H9 (cell line): ENCODE results near the gene TMPRSS2. TPM values are rescaled to one million over a fixed set of nuclear protein-coding genes. Genes with fewer than 3 reads are reported as not detected.

ENCODE experiments used
- DNase-seq: peaks from one replicate; pipeline ENCODE4 v3.0.0-alpha.2; 2017
- H2AFZ ChIP-seq: one replicate; pipeline ENCODE4 v1.6.1; 2013; ENCODE audit warnings: mild to moderate bottlenecking, low read length, control low read depth, moderate library complexity
- H2AK5ac ChIP-seq: 2 replicates; pipeline ENCODE4 v1.6.1; 2013; ENCODE audit warnings: low read length, control low read depth, mixed read lengths; ENCODE audit not compliant: insufficient read length
- H2BK120ac ChIP-seq: one replicate; pipeline ENCODE4 v1.6.1; 2013; ENCODE audit warnings: low read depth, mild to moderate bottlenecking, low read length, control low read depth, inconsistent platforms; ENCODE audit not compliant: poor library complexity, severe bottlenecking
- H2BK12ac ChIP-seq: 2 replicates; pipeline ENCODE4 v1.6.1; 2013; ENCODE audit warnings: low read length, control low read depth, mixed read lengths, low read depth; ENCODE audit not compliant: insufficient read length
- H2BK15ac ChIP-seq: 2 replicates; pipeline ENCODE4 v1.6.1; 2013; ENCODE audit warnings: low read depth, low read length, control low read depth
- H2BK20ac ChIP-seq: one replicate; pipeline ENCODE4 v1.6.1; 2013; ENCODE audit warnings: low read depth, mild to moderate bottlenecking, low read length, control low read depth, inconsistent platforms; ENCODE audit not compliant: poor library complexity, severe bottlenecking
- H2BK5ac ChIP-seq: 2 replicates; pipeline ENCODE4 v1.6.1; 2013; ENCODE audit warnings: low read length, control low read depth, mixed read lengths; ENCODE audit not compliant: insufficient read length
- H3K14ac ChIP-seq: 2 replicates; pipeline ENCODE4 v1.6.1; 2013; ENCODE audit warnings: low read length, control low read depth; ENCODE audit not compliant: insufficient read depth
- H3K18ac ChIP-seq: 2 replicates; pipeline ENCODE4 v1.6.1; 2013; ENCODE audit warnings: low read depth, mild to moderate bottlenecking, mixed read lengths, low read length, control low read depth; ENCODE audit not compliant: insufficient read length
- H3K23ac ChIP-seq: 2 replicates; pipeline ENCODE4 v1.6.1; 2013; ENCODE audit warnings: low read length, control low read depth, mixed read lengths, low read depth; ENCODE audit not compliant: insufficient read length
- H3K23me2 ChIP-seq: 2 replicates; pipeline ENCODE4 v1.6.1; 2013; ENCODE audit warnings: low read depth, mild to moderate bottlenecking, mixed read lengths, low read length, control low read depth; ENCODE audit not compliant: insufficient read length, poor library complexity, severe bottlenecking
- H3K27ac ChIP-seq: 2 replicates; pipeline ENCODE4 v1.5.1; 2013; ENCODE audit warnings: low read length, control low read depth, mixed read lengths, low read depth; ENCODE audit not compliant: insufficient read length
- H3K27me3 ChIP-seq: 2 replicates; pipeline ENCODE4 v1.6.1; 2013; ENCODE audit warnings: low read length, control low read depth, inconsistent platforms; ENCODE audit not compliant: insufficient read depth
- H3K4ac ChIP-seq: 2 replicates; pipeline ENCODE4 v1.6.1; 2013; ENCODE audit warnings: low read depth, mild to moderate bottlenecking, control low read depth, inconsistent platforms, low read length, moderate library complexity
- H3K4me1 ChIP-seq: 2 replicates; pipeline ENCODE4 v1.6.1; 2013; ENCODE audit warnings: low read length, control low read depth, inconsistent platforms; ENCODE audit not compliant: insufficient read depth
- H3K4me2 ChIP-seq: 2 replicates; pipeline ENCODE4 v1.6.1; 2013; ENCODE audit warnings: low read length, control low read depth, mixed read lengths; ENCODE audit not compliant: insufficient read length, insufficient read depth
- H3K56ac ChIP-seq: 2 replicates; pipeline ENCODE4 v1.6.1; 2013; ENCODE audit warnings: low read depth, mild to moderate bottlenecking, mixed read lengths, low read length, control low read depth; ENCODE audit not compliant: insufficient read length
- H3K79me1 ChIP-seq: 2 replicates; pipeline ENCODE4 v1.6.1; 2013; ENCODE audit warnings: low read depth, mild to moderate bottlenecking, moderate library complexity, low read length, control low read depth, inconsistent platforms; ENCODE audit not compliant: insufficient read depth, poor library complexity, severe bottlenecking
- H3K79me2 ChIP-seq: 2 replicates; pipeline ENCODE4 v1.6.1; 2013; ENCODE audit warnings: low read length, control low read depth, inconsistent platforms; ENCODE audit not compliant: insufficient read depth
- H3K9ac ChIP-seq: 2 replicates; pipeline ENCODE4 v1.6.1; 2013; ENCODE audit warnings: low read length, control low read depth, mixed read lengths; ENCODE audit not compliant: insufficient read length; ENCODE audit errors: extremely low read depth
- H3K9me3 ChIP-seq: one replicate; pipeline ENCODE4 v1.6.1; 2013; ENCODE audit warnings: low read depth, low read length, inconsistent platforms; ENCODE audit not compliant: control insufficient read depth
- H3T11ph ChIP-seq: one replicate; pipeline ENCODE4 v1.6.1; 2013; ENCODE audit warnings: mild to moderate bottlenecking, low read length, control low read depth, inconsistent platforms
- H4K20me1 ChIP-seq: one replicate; pipeline ENCODE4 v1.6.1; 2013; ENCODE audit not compliant: control insufficient read depth, insufficient read length, insufficient read depth
- H4K5ac ChIP-seq: 2 replicates; pipeline ENCODE4 v1.6.1; 2013; ENCODE audit warnings: low read depth, mild to moderate bottlenecking, mixed read lengths, low read length, control low read depth; ENCODE audit not compliant: insufficient read length
- H4K8ac ChIP-seq: replicated peaks from 2 replicates; pipeline ENCODE4 v1.6.1; 2013; ENCODE audit warnings: low read length, control low read depth, mixed read lengths, low read depth; ENCODE audit not compliant: insufficient read length
- H4K91ac ChIP-seq: 2 replicates; pipeline ENCODE4 v1.6.1; 2013; ENCODE audit warnings: low read depth, mild to moderate bottlenecking, moderate library complexity, mixed read lengths, low read length, control low read depth; ENCODE audit not compliant: insufficient read length
- H3K27ac Mint-ChIP-seq, 3 experiments: 2 replicates in 2 of 3; 3 replicates in 1 of 3; pipeline ENCODE4 v1.8.0; 2020 to 2021; ENCODE audit warnings: mixed read lengths in 3 of 3, mild to moderate bottlenecking in 1 of 3, moderate library complexity in 1 of 3
- H3K27me3 Mint-ChIP-seq: 2 replicates; pipeline ENCODE4 v1.8.0; 2021; ENCODE audit warnings: low read depth, mild to moderate bottlenecking, moderate library complexity, mixed read lengths
- H3K36me3 Mint-ChIP-seq, 3 experiments: 2 replicates in 2 of 3; 3 replicates in 1 of 3; pipeline ENCODE4 v1.8.0; 2020 to 2021; ENCODE audit warnings: low read depth in 3 of 3, mixed read lengths in 3 of 3; ENCODE audit not compliant: insufficient read depth in 1 of 3
- H3K4me1 Mint-ChIP-seq, 2 experiments: 2 replicates each; pipeline ENCODE4 v1.8.0; 2020; ENCODE audit warnings: mixed read lengths in 2 of 2
- H3K4me3 Mint-ChIP-seq, 2 experiments: 2 replicates in 1 of 2; 3 replicates in 1 of 2; pipeline ENCODE4 v1.8.0; 2020 to 2021; ENCODE audit warnings: mild to moderate bottlenecking in 2 of 2, mixed read lengths in 2 of 2, moderate library complexity in 1 of 2
- H3K9me3 Mint-ChIP-seq, 2 experiments: 2 replicates in 1 of 2; 3 replicates in 1 of 2; pipeline ENCODE4 v1.8.0; 2020; ENCODE audit warnings: mild to moderate bottlenecking in 2 of 2, mixed read lengths in 2 of 2, moderate library complexity in 1 of 2
- WGBS: extraction: QIAGEN DNeasy Blood & Tissue Kit; methylation state at CpG from one replicate; pipeline ENCODE4 v1.1.7; 2013; ENCODE audit warnings: missing lambda C conversion rate, low lambda C conversion rate, mixed read lengths; ENCODE audit not compliant: insufficient read length; ENCODE audit errors: extremely low coverage; 5-methylcytosine and 5-hydroxymethylcytosine counted together
- total RNA-seq: library from RNA; stranded (reverse); gene quantifications from 2 replicates; pipeline ENCODE4 v1.2.1, GENCODE V29; 2021
- TF ChIP-seq, protein P1 (sequence below): fragments of 200-600 bp; sonication (generic); conservative IDR thresholded peaks from 3 replicates; pipeline ENCODE4 v1.8.0; 2021; ENCODE audit warnings: antibody characterized with exemption, mild to moderate bottlenecking

The TMPRSS2 gene
- total RNA-seq, 1 experiment from 2014 or later = 12.1 TPM

- Histone ChIP-seq H2BK5ac (no peak overlapping the region), H2BK20ac (no peak overlapping the region), H4K20me1 (no peaks in the 10 kb centered on the region), H3K23me2 (no peaks in the 10 kb centered on the region), H3K79me1 (no peaks in the 10 kb centered on the region), H2BK120ac (no peak overlapping the region), H3K4me2 (no peak overlapping the region), H3T11ph (no peak overlapping the region), H4K5ac (no peak overlapping the region), H2AK5ac (no peak overlapping the region), H2AFZ (no peak overlapping the region), H3K4me1 (no peaks in the 10 kb centered on the region), H3K27me3 (no peaks in the 10 kb centered on the region), H3K14ac (no peak overlapping the region), H3K27ac (no peak overlapping the region), H3K9me3 (no peaks in the 10 kb centered on the region), H3K23ac (no peak overlapping the region), H3K4ac (no peak overlapping the region), H2BK15ac (no peak overlapping the region), H4K91ac (no peak overlapping the region), H3K79me2 (no peaks in the 10 kb centered on the region), H3K18ac (no peak overlapping the region), H4K8ac (no peak overlapping the region), H2BK12ac (no peak overlapping the region), H3K56ac (no peak overlapping the region), H3K9ac (no peak overlapping the region)
- TF ChIP-seq, protein P1, sequence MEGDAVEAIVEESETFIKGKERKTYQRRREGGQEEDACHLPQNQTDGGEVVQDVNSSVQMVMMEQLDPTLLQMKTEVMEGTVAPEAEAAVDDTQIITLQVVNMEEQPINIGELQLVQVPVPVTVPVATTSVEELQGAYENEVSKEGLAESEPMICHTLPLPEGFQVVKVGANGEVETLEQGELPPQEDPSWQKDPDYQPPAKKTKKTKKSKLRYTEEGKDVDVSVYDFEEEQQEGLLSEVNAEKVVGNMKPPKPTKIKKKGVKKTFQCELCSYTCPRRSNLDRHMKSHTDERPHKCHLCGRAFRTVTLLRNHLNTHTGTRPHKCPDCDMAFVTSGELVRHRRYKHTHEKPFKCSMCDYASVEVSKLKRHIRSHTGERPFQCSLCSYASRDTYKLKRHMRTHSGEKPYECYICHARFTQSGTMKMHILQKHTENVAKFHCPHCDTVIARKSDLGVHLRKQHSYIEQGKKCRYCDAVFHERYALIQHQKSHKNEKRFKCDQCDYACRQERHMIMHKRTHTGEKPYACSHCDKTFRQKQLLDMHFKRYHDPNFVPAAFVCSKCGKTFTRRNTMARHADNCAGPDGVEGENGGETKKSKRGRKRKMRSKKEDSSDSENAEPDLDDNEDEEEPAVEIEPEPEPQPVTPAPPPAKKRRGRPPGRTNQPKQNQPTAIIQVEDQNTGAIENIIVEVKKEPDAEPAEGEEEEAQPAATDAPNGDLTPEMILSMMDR = no peak
- no peaks in the 10 kb centered on the region for H3K9me3 Mint-ChIP-seq
- no peak overlapping the region for H3K4me3 Mint-ChIP-seq
- DNase-seq = no peak
- H3K4me1 Mint-ChIP-seq = peaks cover 9% of the 10 kb centered on the region in 2 experiments; a peak in 3 of 4 replicates
- WGBS = no CpG with 5 or more reads among the region's 7 CpGs
- no peaks in the 10 kb centered on the region for H3K27me3 Mint-ChIP-seq
- peaks cover 7 to 57% (median 42%) of the 10 kb centered on the region in 3 experiments; a peak in 5 of 7 replicates for H3K36me3 Mint-ChIP-seq
- H3K27ac Mint-ChIP-seq = no peak overlapping the region; a peak in 1 of 7 replicates
Observed at GRCh38 chr21:41489329-41489728, 18.6 kb downstream of the TMPRSS2 start.
